CD4-positive, alpha-beta T cell (primary cell): ENCODE measurements around the gene ZNF133. TPM values are rescaled to one million over a fixed set of nuclear protein-coding genes. Genes with fewer than 3 reads are reported as not detected.

Experiments used
- ATAC-seq: fragments of 200-7000 bp; cut with Tn5 transposase; one replicate; pipeline ENCODE4 v1.10.0; 2022; ENCODE audit warnings: mild to moderate bottlenecking; ENCODE audit not compliant: poor library complexity
- CTCF ChIA-PET: fragments of 350-600 bp; sonication (Branson Sonifier 250); formaldehyde crosslinking; loops from one replicate; lab custom pipeline; 2021; ENCODE audit warnings: antibody characterized with exemption, inconsistent platforms; lab: Charles Lee
- POLR2A ChIA-PET: fragments of 350-600 bp; sonication (Branson Sonifier 250); formaldehyde crosslinking; loops from one replicate; lab custom pipeline; 2021; ENCODE audit warnings: antibody characterized with exemption, inconsistent platforms; lab: Charles Lee
- DNase-seq, 14 experiments: peaks; one replicate each; pipeline ENCODE4 v3.0.0-alpha.2; 2013 to 2020; ENCODE audit warnings: mixed read lengths in 2 of 14
- H3K27ac ChIP-seq, 2 donors: one replicate each; pipeline versions ENCODE4 v1.5.1 to v1.7.0; 2013; ENCODE audit warnings: low read length in 2 of 2, low read depth in 1 of 2, mild to moderate bottlenecking in 1 of 2
- H3K27me3 ChIP-seq, 2 experiments: 1 replicate in 1 of 2; 2 replicates in 1 of 2; pipeline versions ENCODE4 v1.6.1 to v1.7.0; 2013; ENCODE audit warnings: low read length in 2 of 2, control low read depth in 1 of 2, mild to moderate bottlenecking in 1 of 2, moderate library complexity in 1 of 2; ENCODE audit not compliant: insufficient read depth in 2 of 2, control insufficient read depth in 1 of 2
- H3K36me3 ChIP-seq: one replicate; pipeline ENCODE4 v1.6.1; 2013; ENCODE audit warnings: low read length, control low read depth; ENCODE audit not compliant: insufficient read depth
- H3K4me1 ChIP-seq: one replicate; pipeline ENCODE4 v1.6.1; 2013; ENCODE audit warnings: low read length, control low read depth; ENCODE audit not compliant: insufficient read depth
- H3K4me3 ChIP-seq: one replicate; pipeline ENCODE4 v1.5.1; 2013; ENCODE audit warnings: mild to moderate bottlenecking, low read length, moderate library complexity
- H3K9me3 ChIP-seq, 2 experiments: 1 replicate in 1 of 2; 2 replicates in 1 of 2; pipeline versions ENCODE4 v1.6.1 to v1.7.0; 2013; ENCODE audit warnings: low read length in 2 of 2, mild to moderate bottlenecking in 2 of 2, control low read depth in 1 of 2, moderate library complexity in 1 of 2; ENCODE audit not compliant: control insufficient read depth in 1 of 2, insufficient read depth in 1 of 2
- H3K27ac Mint-ChIP-seq: one replicate; pipeline ENCODE4 v1.8.0; 2020; ENCODE audit warnings: mixed read lengths
- H3K27me3 Mint-ChIP-seq: one replicate; pipeline ENCODE4 v1.8.0; 2021; ENCODE audit warnings: mixed read lengths
- H3K36me3 Mint-ChIP-seq: one replicate; pipeline ENCODE4 v1.8.0; 2021; ENCODE audit warnings: low read depth, mixed read lengths
- H3K4me1 Mint-ChIP-seq: one replicate; pipeline ENCODE4 v1.8.0; 2021; ENCODE audit warnings: low read depth, mixed read lengths
- H3K4me3 Mint-ChIP-seq: one replicate; pipeline ENCODE4 v1.8.0; 2020; ENCODE audit warnings: mild to moderate bottlenecking, mixed read lengths
- H3K9me3 Mint-ChIP-seq: one replicate; pipeline ENCODE4 v1.8.0; 2020; ENCODE audit warnings: mixed read lengths
- CTCF ChIP-seq: fragments of 200-600 bp; IDR thresholded peaks from one replicate; pipeline ENCODE4 v1.8.0; 2022; ENCODE audit warnings: antibody characterized with exemption, mild to moderate bottlenecking
- intact Hi-C, 2 experiments: fragments of 100-400 bp; cut with DNase I in 1 of 2; cut with micrococcal nuclease in 1 of 2; formaldehyde crosslinking; loops; one replicate each; pipeline versions ENCODE4 v1.15.1 to v1.9.0; 2023 to 2025; cut with DNase I, micrococcal nuclease
- total RNA-seq, 174 experiments: library from RNA in 2 of 174; stranded (reverse) in 2 of 174; gene quantifications; one replicate each; pipeline ENCODE4 v1.2.3 and lab custom pipeline; 2021 to 2026

ZNF133 gene
- total RNA-seq, 2 experiments from 2014 or later, result 3.3 to 4.1 TPM

- Histone ChIP-seq H3K27ac (no peak overlapping the region), H3K27me3 (no peaks in the 10 kb centered on the region), H3K9me3 (no peaks in the 10 kb centered on the region), H3K4me1 (no peaks in the 10 kb centered on the region), H3K36me3 (peaks cover 1% of the 10 kb centered on the region), H3K4me3 (no peak overlapping the region)
- POLR2A ChIA-PET, result interaction anchor here (0.9 kb wide), 1 partner anchor 17 kb away, joined by 4 read pairs; the partner anchor contains the start of gene ZNF133
- intact Hi-C loops, result no loop called here
- DNase-seq (no peak), ATAC-seq (no peak)
- CTCF ChIA-PET, result no interaction called here
- no peak overlapping the region for H3K4me3 Mint-ChIP-seq
- H3K27me3 Mint-ChIP-seq, result no peaks in the 10 kb centered on the region
- H3K4me1 Mint-ChIP-seq, result no peaks in the 10 kb centered on the region
- peaks cover 47% of the 10 kb centered on the region for H3K36me3 Mint-ChIP-seq
- no peaks in the 10 kb centered on the region for H3K9me3 Mint-ChIP-seq
- TF ChIP-seq CTCF, result no peak
- no peak overlapping the region for H3K27ac Mint-ChIP-seq
Observed at GRCh38 chr20:18304618-18305017, 16.3 kb downstream of the ZNF133 start.

GRCh38 chr20:18307301-18307700 lies 19.0 kb downstream of the ZNF133 start:
- intact Hi-C loops, result no loop called here
- H3K27ac Mint-ChIP-seq, result no peak overlapping the region
- Histone ChIP-seq H3K27me3 (no peaks in the 10 kb centered on the region), H3K4me1 (no peaks in the 10 kb centered on the region), H3K9me3 (no peaks in the 10 kb centered on the region), H3K27ac (no peak overlapping the region), H3K4me3 (no peak overlapping the region), H3K36me3 (peaks cover 5% of the 10 kb centered on the region)
- ATAC-seq (no peak), DNase-seq (no peak)
- H3K27me3 Mint-ChIP-seq, result no peaks in the 10 kb centered on the region
- H3K36me3 Mint-ChIP-seq, result peaks cover 59% of the 10 kb centered on the region
- H3K4me3 Mint-ChIP-seq, result no peak overlapping the region
- no peaks in the 10 kb centered on the region for H3K9me3 Mint-ChIP-seq
- H3K4me1 Mint-ChIP-seq, result no peaks in the 10 kb centered on the region
- ChIA-PET CTCF (no interaction called here), POLR2A (no interaction called here)
- TF ChIP-seq CTCF, result no peak

- no peak for TF ChIP-seq CTCF
- ChIA-PET POLR2A (no interaction called here), CTCF (no interaction called here)
- Mint-ChIP-seq H3K4me1 (no peaks in the 10 kb centered on the region), H3K36me3 (peaks cover 69% of the 10 kb centered on the region), H3K27ac (no peak overlapping the region), H3K27me3 (no peaks in the 10 kb centered on the region), H3K9me3 (no peaks in the 10 kb centered on the region), H3K4me3 (no peak overlapping the region)
- no peaks in the 10 kb centered on the region for H3K27me3 ChIP-seq
- H3K4me1 ChIP-seq, result no peaks in the 10 kb centered on the region
- no peaks in the 10 kb centered on the region for H3K9me3 ChIP-seq
- DNase-seq (no peak), ATAC-seq (no peak)
- H3K27ac ChIP-seq, result no peak overlapping the region
- H3K36me3 ChIP-seq, result peaks cover 9% of the 10 kb centered on the region
- H3K4me3 ChIP-seq, result no peak overlapping the region
- intact Hi-C loops, result no loop called here
Observed at GRCh38 chr20:18310051-18310450, 21.7 kb downstream of the ZNF133 start.
